GM12891 (cell line): ENCODE results near the gene ATP1B3.

Experiments
- POLR2A ChIP-seq: IDR thresholded peaks from 2 replicates; pipeline ENCODE4 v1.6.1; 2011; ENCODE audit warnings: low read depth, low read length, control low read depth
- POLR2AphosphoS5 ChIP-seq: IDR thresholded peaks from 2 replicates; pipeline ENCODE4 v1.6.1; 2011; ENCODE audit warnings: low read depth, low read length, control low read depth
- POU2F2 ChIP-seq: IDR thresholded peaks from 2 replicates; pipeline ENCODE4 v1.6.1; 2011; ENCODE audit warnings: low read depth, mild to moderate bottlenecking, control low read depth, low read length, moderate library complexity

DNA sequence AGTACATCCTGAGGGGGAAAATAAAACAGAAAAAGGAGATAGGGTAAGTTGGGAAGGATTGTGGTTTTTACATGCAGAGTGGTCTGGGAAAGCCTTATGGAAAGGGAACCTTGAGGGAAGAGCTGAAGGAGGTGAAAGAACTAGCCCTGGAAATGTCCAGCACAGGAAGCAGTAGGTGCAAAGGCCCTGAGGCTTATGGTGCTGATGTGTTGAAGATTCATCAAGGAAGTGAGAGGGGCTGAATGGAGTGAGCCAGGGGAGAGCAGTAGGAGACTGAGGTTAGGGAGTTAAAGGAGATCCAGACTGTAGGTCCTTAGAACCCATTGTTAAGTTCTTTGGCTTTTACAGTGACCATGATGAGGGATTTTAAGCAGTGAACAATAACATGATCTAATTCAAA lies 33.0 kb downstream of the ATP1B3 start:
- TF ChIP-seq POLR2AphosphoS5 = no peak
- no peak for TF ChIP-seq POLR2A
- no peak for TF ChIP-seq POU2F2
